PC-9 (cell line): ENCODE data around the gene TIAM2.

Source experiments
- EZH2 ChIP-seq: fragments of 200-600 bp; sonication (generic); IDR thresholded peaks from 2 replicates; pipeline ENCODE4 v1.8.0; 2017; ENCODE audit warnings: antibody characterized with exemption, low read depth
- TF ChIP-seq, protein P1 (sequence below): fragments of 200-600 bp; sonication (generic); conservative IDR thresholded peaks from 2 replicates; pipeline ENCODE4 v1.6.1; 2017; ENCODE audit warnings: mixed run types, antibody characterized with exemption, mild to moderate bottlenecking, moderate library complexity

GRCh38 chr6:155234687-155235086 lies 239.6 kb downstream of the TIAM2 start:
- TF ChIP-seq, protein P1, sequence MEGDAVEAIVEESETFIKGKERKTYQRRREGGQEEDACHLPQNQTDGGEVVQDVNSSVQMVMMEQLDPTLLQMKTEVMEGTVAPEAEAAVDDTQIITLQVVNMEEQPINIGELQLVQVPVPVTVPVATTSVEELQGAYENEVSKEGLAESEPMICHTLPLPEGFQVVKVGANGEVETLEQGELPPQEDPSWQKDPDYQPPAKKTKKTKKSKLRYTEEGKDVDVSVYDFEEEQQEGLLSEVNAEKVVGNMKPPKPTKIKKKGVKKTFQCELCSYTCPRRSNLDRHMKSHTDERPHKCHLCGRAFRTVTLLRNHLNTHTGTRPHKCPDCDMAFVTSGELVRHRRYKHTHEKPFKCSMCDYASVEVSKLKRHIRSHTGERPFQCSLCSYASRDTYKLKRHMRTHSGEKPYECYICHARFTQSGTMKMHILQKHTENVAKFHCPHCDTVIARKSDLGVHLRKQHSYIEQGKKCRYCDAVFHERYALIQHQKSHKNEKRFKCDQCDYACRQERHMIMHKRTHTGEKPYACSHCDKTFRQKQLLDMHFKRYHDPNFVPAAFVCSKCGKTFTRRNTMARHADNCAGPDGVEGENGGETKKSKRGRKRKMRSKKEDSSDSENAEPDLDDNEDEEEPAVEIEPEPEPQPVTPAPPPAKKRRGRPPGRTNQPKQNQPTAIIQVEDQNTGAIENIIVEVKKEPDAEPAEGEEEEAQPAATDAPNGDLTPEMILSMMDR: no peak
- TF ChIP-seq EZH2: no peak
